Measurements from ENCODE around the gene KRTAP9-9.
"Not testable (repeated sequence)": the region's sequence is repeated elsewhere in the genome, so short reads cannot be mapped to it uniquely, and the experiment has no call there.

The KRTAP9-9 gene

GRCh38 chr17:41265078-41265477 lies 9.9 kb downstream of the KRTAP9-9 start, which contains the start of gene KRTAP9-6:
TSS of gene KRTAP9-6 (plus strand) at chr17:41265378. CDS start at chr17:41265378, 0 bp downstream.
- no peak for DNase-seq (ENCODE audit: low read depth in 3 of 3)

DNA sequence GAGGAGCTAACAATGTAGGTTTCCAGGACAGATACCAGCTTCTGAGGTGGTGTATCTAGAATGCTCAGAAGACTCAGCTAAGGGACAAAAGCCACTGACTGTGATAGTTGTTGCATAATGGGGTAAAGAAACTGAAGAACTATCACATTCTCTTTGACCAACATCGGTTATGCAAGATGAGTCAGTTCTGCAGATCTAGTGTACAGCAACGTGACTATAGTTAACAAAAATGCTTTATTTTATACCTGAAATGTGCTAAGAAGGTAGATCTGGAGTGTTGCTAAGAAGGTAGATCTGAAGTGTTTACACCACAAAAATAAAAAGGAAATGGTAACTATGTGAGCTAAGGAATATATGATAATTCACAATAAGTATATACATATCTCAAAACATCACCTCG lies 12.5 kb downstream of the KRTAP9-9 start:
- no peak for DNase-seq (ENCODE audit: low read depth in 3 of 3)

DNA sequence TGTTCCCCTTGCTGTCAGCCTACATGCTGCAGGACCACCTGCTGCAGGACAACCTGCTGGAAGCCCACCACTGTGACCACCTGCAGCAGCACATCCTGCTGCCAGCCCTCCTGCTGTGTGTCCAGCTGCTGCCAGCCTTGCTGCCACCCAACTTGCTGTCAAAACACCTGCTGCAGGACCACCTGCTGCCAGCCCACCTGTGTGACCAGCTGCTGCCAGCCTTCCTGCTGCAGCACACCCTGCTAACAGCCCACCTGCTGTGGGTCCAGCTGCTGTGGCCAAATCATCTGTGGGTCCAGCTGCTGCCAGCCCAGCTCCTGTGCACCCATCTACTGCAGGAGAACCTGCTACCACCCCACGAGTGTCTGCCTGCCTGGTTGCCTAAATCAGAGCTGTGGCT lies 16.1 kb downstream of the KRTAP9-9 start:
- not testable (repeated sequence) for DNase-seq (ENCODE audit: low read depth in 3 of 3)

GRCh38 chr17:41271858-41272257 lies 16.7 kb downstream of the KRTAP9-9 start:
- DNase-seq (ENCODE audit: low read depth in 3 of 3) = no peak

DNA sequence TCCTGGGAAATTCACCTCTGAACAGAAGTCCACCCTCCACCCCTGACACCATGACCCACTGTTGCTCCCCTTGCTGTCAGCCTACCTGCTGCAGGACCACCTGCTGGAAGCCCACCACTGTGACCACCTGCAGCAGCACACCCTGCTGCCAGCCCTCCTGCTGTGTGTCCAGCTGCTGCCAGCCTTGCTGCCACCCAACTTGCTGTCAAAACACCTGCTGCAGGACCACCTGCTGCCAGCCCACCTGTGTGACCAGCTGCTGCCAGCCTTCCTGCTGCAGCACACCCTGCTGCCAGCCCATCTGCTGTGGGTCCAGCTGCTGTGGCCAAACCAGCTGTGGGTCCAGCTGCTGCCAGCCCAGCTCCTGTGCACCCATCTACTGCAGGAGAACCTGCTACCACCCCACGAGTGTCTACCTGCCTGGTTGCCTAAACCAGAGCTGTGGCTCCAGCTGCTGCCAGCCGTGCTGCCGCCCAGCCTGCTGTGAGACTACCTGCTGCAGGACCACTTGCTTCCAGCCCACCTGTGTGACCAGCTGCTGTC lies 20.5 kb downstream of the KRTAP9-9 start, which contains the start of gene KRTAP9-7:
TSS of gene KRTAP9-7 (plus strand) at position 51 of the 543 bp plus-strand sequence. CDS start at position 51, 0 bp downstream.
- DNase-seq (ENCODE audit: low read depth in 3 of 3) = not testable (repeated sequence)

DNA sequence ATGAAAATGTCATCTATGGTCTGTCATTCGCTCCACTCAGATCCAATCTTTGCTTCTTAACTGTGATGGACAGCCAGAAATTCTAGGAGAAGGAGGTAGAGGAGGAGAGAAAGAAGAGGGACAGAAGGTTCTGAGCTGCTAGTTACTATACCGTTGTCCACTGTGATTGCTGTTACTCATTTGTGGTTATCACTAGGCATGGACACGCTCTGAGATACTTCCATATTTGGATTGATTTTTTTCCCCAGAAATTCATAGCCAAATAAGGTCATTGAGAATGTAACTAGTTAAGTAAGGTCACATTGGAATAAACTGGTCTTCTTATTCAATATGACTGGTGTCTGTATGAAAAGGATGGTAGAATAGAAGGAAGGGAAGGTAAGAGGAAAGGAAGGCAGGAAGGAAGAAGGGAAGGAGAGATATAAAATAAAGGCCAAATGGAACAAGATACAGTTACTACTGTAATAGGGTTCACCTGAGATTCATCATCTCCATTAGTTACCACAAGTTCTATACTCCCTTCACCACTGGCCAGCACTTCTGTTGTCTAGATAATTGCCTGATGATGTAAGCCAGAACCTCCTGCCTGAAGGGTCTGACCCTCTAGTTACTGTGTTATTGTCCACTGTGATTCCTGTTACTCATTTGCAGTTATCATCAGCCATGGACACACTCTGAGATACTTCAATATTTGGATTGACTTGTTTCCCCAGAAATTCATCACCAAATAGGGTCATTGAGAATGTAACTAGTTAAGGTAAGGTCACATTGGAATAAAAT lies 23.2 kb downstream of the KRTAP9-9 start:
- DNase-seq (ENCODE audit: low read depth in 3 of 3) = no peak

GRCh38 chr17:41284043-41284442 lies 28.9 kb downstream of the KRTAP9-9 start:
- no peak for DNase-seq (ENCODE audit: low read depth in 3 of 3)

GRCh38 chr17:41284546-41284945 lies 29.4 kb downstream of the KRTAP9-9 start:
- DNase-seq (ENCODE audit: low read depth in 3 of 3) = no peak

DNA sequence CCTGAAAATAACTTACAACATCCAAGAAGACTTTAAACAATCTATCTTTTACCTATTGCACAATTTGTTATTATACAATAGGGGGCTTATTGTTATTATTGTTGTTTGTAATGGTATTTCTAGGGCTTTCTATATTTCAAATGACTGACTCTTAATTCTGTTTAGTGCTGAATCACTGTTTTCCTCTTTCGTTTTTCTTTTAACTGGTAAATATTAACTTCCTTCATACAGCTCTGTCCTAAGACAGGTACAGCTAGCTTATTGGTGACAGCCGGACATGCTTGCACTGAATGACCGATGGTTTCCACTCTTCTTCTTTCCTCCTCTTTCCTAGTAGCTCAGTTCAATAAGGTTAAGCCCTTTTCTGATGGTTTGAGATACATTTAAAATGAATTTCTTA lies 31.9 kb downstream of the KRTAP9-9 start:
- DNase-seq (ENCODE audit: low read depth in 3 of 3) = no peak

GRCh38 chr17:41294016-41294415 lies 38.8 kb downstream of the KRTAP9-9 start:
- DNase-seq (ENCODE audit: low read depth in 3 of 3) = no peak

GRCh38 chr17:41296846-41297245 lies 41.7 kb downstream of the KRTAP9-9 start:
- no peak for DNase-seq (ENCODE audit: low read depth in 3 of 3)

- DNase-seq (ENCODE audit: low read depth in 3 of 3) = no peak
Observed at GRCh38 chr17:41298458-41299135, 43.4 kb downstream of the KRTAP9-9 start.

DNA sequence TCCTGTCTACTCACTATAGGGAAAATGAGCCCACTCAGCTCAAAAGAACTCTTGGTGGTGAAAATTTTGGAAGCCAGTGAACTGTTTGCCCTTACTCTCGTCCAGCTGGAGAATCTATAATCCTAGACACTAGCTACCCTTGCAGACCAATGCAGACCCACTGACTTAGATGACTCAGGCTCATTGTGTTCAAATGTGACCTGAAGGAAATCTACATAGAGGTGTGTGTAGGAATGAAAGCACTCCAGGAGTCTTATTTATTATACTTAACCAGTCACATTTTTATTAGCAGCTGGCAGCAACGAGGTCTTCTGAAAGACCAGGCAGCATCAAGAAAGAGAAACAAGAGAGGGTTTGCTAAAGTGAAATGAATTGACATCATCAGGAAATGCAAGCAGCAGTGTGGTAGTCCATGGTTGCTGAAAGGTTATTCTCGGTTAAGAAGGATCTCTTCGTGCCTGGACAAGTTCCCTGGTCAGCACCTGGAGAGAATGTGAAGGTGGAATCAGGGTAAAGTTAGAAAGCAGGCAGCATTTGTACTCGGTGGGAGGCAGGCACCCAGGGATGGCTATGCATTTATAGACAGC lies 46.1 kb downstream of the KRTAP9-9 start:
- DNase-seq (ENCODE audit: low read depth in 3 of 3) = no peak

GRCh38 chr17:41301916-41302901 lies 47.0 kb downstream of the KRTAP9-9 start, which contains the start of gene KRTAP29-1:
TSS of gene KRTAP29-1 (minus strand) at chr17:41302851. CDS start at chr17:41302851, 0 bp downstream.
- DNase-seq (ENCODE audit: low read depth in 3 of 3) = no peak

DNA sequence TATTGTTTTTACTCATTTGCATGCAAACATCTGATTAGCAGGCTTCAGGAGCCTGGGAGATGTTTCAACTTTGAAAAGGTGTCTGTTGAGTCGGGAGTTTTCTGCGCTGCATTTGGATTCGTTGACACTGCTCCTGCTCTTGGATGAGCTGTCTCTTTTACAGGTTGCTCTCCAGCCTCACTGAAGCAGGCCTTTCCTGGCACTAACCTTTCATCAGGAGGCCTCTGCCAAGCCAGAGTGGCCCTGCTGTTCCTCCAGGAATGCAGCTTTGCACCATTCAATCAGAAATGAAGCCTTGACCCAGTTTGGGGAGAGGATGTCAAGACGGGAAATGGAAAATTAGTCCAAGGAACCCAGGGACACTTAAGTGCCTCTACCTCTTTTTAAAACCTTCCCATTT lies 47.8 kb downstream of the KRTAP9-9 start:
- DNase-seq (ENCODE audit: low read depth in 3 of 3) = no peak

DNA sequence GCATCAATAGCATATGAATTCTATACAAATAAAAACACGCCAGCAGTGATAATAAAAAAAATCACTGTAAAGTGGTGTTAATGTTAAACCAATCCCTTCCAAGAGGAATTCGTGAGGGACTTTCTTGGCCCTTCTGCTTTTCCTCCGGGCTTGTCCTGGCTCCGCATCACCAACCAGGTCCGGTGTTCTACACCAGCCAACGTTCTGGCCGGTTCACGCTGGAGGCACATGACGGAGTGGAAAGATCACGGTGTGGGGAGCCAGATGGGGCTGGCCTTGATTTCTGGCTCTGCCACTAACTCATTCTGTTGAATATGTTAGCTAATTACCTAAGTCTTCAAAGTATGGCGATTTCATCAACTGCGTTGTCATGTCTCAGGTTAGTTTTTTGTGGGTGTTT lies 48.9 kb downstream of the KRTAP9-9 start:
- no peak for DNase-seq (ENCODE audit: low read depth in 3 of 3)
